ENCODE results near the gene IDI2.
"Not testable (repeated sequence)": the region's sequence is repeated elsewhere in the genome, so short reads cannot be mapped to it uniquely, and the experiment has no call there.

IDI2 gene

DNA sequence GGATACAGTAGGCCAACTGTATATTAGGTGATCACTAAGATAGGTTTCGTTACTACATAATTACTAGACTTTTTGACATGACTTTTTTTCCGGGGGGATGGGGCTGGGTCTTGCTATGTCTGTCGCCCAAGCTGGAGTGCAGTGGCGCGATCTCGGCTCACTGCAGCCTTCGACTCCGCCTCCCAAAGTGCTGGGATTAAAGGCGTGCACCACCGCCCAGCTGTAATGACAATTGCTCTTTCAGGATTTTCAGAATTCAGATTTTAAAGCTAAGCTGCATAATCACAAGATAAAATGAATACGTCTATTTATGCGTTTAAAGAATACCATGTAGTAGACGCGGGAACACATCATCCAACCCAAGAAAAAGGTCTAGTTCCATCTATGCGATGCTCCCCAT lies 22.3 kb upstream of the IDI2 start:
- ATAC-seq (no peak), DNase-seq (peak; percentile 38)

DNA sequence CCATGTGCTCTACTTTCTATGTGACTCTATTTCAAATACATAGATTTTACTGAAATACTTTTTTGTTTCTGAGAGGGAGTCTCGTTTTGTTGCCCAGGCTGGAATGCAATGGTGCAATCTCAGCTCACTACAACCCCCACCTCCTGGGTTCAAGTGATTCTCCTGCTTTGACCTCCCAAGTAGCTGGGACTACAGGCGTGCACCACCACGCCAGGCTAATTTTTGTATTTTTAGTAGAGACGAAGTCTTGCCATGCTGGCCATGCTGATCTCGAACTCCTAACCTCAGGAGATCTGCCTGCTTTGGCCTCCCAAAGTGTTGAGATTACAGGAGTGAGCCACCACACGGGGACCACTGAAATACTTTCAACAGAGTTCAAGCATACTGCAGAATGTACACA lies 19.8 kb upstream of the IDI2 start:
- DNase-seq (no peak), ATAC-seq (no peak)

DNA sequence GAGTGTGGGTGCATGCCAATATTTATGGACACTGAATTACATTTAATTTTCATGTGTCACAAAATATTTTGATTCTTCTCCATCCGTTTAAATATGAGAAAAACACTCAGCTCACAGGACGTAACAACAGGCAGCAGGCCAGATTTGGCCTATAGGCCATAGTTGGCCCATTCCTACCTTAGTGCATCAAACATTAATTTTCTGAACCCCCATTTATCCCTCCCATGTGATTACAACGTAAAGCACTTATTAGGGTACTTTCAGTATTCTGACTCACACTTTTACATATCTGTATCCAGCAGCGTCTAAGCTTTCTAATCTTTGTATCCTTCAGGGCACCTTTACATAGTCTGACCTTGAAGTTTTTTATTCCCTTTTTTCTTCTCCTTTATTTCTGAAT lies 19.3 kb upstream of the IDI2 start:
- ATAC-seq: no peak
- DNase-seq: no peak

DNA sequence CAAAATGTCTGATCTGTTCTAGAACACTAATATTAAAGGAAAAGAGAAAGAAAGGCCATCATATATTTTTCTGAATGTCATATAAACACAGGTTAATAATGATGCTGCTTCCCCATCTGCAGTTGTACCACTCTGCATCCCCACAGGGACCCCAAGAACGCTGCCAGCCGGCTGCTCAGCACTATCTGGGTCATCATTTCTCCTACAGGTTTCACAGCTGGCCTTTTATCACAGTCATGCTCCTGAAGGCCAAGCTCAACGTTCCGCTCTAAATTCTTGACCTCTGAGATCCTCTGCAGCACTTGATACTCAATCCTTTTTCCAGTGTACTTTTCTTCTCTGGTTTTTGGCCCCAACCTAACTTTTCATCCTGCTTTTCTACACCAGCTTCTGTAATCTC lies 18.5 kb upstream of the IDI2 start:
- no peak for ATAC-seq
- DNase-seq: no peak

DNA sequence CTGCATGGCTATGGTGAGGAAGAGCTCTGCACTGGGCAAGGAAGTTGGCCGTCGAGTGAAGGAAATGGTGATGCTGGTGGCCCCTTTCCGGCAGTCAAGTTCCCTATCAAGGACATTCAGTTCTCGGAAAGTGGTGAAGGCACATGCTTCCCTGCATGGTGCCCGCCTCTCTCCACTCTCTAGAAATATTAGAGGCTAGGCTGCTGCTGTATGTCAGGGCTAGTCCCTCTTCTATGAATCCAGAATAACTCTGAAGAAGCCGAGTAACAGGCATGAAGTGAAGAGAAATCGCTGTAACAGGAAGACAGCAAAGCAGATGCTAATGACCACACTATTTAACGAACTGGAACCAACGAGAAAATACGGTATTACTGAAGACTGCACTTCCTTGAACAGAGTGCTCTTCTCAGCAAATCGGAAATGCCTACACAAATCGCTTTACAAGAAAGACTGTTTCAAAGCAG lies 17.9 kb upstream of the IDI2 start:
- peak; percentile 17 for ATAC-seq
- no peak for DNase-seq

DNA sequence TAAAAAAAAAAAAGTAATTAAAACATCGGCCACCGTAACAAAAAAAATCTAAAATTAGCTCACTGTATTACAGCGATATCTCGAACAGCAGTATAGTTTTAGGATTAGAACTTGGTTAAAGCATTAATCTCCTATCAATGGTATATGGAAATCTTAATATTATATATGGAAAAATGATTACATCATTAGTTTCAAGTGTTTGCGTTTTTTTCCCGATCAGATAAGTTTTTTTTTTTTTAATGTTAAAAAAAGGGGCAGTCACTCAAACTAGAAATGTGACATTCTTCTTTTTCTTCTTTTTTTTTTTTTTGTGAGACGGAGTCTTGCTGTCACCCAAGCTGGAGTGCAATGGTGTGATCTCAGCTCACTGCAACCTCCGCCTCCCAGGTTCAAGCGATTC lies 15.9 kb upstream of the IDI2 start:
- DNase-seq (no peak), ATAC-seq (no peak)

DNA sequence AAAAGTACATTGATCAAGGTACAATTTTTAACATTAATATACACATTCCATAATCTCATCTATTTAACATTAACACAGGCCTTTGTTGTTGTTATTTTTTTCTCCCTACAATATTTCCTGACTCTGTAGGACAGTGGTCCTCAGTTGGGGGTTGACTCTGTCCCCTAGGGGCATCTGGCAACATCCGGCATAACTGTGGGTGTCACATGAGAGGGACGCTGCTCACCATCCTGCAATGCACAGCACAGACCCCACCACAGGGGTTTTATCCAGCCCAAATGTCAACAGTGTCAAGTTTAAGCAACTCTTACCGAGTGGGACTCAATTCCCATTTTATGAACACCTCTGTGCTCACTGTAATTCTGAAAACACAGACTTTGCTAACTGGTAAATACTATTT lies 14.5 kb upstream of the IDI2 start:
- DNase-seq (no peak), ATAC-seq (no peak)

DNA sequence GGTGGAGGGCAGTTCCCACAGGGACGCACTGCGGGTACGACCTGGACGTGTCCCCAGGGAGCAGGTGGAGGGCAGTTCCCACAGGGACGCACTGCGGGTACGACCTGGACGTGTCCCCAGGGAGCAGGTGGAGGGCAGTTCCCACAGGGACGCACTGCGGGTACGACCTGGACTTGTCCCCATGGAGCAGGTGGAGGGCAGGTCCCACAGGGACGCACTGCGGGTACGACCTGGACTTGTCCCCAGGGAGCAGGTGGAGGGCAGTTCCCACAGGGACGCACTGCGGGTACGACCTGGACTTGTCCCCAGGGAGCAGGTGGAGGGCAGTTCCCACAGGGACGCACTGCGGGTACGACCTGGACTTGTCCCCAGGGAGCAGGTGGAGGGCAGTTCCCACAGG lies 13.1 kb upstream of the IDI2 start:
- not testable (repeated sequence) for ATAC-seq, DNase-seq

DNA sequence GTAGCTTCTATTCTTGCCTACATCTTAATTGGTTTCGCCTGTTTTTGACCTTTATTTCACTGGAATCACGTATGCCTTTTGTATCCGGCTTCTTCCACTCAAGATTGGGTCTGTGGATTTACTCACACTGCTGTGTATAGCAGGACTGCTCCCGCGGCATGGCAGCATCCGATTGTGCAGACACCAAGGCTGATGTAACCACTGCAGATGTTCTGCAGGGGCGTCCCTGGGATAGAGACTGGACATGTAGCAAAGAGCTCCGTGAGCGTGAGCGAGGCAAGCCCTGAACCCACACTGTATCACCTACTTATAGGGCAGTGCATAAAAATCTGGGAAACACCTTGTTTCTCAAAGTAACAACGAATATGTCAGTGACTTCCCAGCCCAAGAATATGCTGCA lies 11.4 kb upstream of the IDI2 start:
- ATAC-seq: no peak
- DNase-seq: no peak

DNA sequence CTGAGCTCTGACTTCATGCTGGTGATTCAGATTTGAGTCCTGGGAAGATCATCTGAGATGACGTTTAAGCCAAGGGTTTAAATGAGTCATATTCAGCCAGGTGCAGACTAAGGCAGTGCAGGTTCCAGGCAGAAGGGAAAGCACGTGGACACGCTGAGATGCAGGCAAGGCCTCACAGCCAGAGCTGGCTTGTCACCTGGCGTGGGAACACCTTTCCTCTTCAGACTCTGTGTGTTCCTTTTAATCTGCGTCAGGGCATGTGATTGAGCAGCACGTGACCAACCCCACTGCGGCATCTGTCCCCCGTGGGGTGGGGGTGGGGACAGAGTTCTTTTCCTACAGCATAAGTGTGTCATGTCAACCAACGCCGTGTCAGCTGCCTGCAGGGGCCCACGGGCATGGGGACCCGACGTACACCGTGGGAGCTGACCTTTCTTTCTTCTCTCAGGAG lies 10.7 kb upstream of the IDI2 start:
- no peak for DNase-seq
- ATAC-seq: peak; percentile 63

DNA sequence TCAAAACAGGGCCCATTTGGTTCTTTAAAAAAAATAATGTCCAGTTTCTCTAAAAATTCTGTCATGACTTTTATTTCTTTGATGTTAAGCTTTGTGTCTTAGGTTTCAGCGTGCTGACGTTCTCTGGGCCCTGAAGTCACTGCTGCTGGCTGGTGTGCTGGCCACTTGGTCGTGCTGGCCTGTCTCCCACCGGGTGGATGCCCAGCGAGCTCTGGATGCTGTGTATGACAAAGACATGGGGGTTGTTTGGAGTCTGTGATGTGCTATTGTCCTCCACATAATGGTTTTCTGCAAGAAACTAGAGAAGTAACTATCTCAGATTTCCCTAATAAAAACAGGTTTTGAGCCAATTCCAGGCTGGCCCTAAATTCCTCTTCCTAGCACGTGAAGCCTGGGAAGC lies 9.5 kb upstream of the IDI2 start:
- ATAC-seq (no peak), DNase-seq (no peak)

DNA sequence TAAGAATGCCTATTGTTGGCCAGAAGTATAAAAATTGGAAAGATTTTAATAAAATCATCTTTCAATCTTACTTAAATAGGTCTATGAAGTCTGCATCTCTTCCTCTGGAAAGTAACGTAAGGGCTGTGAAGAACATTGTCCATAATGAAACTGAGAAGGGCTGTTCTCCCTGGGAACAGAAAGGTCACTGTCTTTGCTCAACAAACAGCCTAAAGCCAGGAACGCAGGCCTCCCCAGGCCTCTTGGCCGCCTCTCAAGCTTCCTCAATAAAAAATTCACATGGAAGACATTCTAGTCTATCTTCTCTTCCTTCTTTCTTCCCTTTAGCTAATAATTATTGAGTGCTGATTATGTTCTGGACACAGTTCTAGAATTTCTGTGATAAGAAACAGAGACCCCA lies 9.1 kb upstream of the IDI2 start:
- no peak for DNase-seq
- no peak for ATAC-seq

DNA sequence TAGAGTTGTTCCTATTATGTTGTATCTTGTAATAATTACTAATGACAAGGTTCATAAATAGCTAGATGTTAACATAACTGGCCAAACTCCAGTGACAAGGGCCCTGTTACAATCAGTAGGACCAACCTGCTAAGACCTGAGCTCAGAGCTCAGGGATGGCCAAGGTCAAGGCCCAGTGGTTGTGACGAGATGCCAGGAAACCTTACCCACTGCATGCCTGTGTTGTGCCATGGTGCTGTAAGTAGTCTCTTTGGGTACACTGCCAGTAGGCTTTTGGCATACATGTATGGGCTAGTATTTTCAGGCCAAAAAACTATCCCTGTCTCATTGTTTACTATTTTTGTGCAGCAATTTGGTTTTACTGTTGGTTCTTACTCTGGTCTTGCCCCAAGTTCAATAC lies 7.9 kb upstream of the IDI2 start:
- no peak for ATAC-seq
- no peak for DNase-seq

DNA sequence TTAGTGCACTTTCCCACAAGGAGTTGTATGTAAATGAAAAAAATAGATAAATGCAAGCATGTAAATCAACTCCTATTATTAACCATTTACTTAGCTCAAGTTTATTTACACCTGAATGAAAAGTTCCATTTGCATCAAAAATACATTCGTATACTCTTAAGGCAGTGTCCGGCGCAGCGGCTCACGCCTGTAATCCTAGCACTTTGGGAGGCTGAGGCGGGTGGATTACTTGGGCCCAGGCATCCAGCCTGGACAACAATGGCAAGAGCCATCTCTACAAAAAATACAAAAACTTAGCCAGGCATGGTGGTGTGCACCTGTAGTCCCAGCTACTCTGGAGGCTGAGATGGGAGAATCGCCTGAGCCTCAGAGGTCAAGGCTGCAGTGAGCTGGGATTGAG lies 4.2 kb upstream of the IDI2 start:
- no peak for ATAC-seq

DNA sequence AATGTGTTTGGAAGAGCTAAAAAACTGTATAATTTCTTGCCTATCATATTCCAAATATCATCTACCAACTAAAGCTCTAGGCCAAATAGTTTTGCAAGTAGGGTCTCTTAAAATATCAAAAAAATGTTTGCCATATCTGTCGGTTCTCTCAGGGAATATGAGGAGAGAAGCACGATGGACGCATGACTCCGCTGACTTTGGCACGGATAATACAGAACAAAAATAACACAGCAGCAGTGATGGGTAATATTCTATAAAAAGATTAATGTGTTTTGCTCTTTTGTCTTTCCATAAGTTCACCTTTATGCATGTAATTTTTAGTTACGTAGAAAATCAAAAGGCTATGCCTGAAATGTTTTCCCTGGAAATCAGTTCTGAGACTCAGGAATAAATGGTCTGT lies 919 bp upstream of the IDI2 start:
- DNase-seq: no peak
- no peak for ATAC-seq

More for the DNA sequence above, 4.2 kb upstream of the IDI2 start:
- no peak for DNase-seq

DNA sequence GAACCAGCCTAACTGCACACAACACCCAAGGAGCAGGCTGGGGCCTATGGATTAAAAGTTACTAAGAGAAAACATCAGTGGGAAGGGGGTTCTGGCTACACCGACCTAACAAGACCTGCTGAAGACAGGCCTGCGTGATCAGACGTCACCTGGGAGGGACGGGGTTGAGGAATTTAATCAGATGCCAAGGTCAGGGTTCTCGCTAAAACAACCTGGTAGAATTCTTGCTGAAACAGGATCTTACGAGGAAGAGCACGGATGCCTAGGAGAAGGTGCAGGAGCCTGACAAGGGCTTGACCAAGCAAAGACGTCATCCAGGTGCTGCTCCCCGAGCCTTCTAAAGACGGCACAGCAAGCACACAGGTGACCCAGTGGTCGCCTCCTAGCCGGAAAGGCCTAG lies 1.6 kb downstream of the IDI2 start:
- no peak for DNase-seq
- no peak for ATAC-seq

DNA sequence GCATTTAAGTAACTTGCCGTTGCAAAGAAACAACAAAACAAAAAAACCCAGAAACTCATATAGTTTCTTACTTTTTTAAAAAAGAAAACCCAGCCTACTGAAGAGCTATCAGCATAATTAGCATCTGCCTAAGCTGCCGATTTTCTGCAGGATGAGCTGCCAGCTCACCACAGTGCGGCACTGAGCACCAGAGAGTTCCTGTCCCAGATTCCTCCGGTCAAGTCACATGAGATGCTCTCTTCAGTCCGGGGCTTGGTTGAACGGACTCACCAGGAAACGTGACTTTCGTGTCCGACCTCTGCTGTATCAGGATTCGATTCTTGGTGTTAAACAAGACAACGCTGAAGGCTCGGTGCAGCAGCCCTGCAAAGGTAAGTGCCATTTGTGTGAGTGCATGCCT lies 3.2 kb downstream of the IDI2 start:
- DNase-seq (no peak), ATAC-seq (no peak)

DNA sequence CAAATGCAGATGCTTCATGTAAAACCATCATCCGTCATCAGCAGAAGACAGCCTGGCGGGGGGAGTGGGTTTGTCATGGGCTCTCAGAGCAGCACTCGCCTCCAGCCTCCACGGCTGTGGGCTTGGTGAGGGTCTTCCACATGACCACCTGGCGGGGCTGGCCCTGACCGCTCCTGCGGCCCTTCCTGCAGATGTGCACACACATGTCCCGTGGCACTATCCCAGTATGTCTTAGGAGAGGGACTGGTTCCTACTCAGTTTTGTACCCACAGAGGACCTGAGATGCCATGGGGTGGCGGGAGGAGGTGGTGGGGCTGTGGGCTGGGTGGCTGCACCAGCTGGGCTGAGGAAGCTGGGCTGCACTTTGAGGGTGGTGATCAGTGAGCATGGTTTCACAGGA lies 4.7 kb downstream of the IDI2 start:
- DNase-seq: no peak
- ATAC-seq: no peak

DNA sequence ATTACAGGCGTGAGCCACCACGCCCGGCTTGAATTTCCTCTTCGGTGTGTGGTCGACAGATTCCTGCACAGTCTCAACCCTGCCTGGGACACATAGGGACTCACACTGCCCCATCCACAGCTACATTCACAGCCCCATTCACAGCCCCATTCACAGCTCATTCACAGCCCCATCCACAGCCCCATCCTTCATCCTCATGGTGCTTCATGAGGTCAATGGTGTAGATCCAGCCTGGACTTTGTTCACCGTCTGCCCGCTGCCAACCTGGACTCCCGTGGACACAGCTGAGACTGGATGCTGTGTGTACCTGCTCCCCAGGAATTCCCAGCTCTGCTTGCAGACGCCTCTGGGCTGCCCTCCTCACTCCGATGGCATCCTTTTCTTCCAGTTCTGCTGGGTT lies 5.2 kb downstream of the IDI2 start:
- ATAC-seq: no peak

DNA sequence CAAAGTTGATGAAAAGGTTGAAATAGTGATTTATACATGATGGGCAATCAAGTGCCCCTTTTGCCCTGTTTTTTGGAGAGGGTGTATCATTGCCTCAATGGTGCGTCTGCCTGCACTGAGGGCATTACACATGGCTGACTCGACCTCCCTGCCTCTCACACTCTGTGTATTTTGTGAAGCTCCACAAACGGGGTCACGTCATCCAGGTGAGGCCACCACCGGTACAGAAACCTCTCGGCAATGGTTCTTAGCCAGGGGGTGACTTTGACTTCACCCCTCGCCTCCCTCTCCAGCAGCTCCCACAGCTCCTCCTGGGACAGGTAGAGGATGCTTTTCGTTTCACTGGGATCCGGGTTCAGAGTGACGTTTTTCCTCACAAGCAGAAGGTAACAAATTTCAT lies 6.3 kb downstream of the IDI2 start:
- DNase-seq: no peak
- ATAC-seq: no peak

More for the DNA sequence above, 5.2 kb downstream of the IDI2 start:
- no peak for DNase-seq

DNA sequence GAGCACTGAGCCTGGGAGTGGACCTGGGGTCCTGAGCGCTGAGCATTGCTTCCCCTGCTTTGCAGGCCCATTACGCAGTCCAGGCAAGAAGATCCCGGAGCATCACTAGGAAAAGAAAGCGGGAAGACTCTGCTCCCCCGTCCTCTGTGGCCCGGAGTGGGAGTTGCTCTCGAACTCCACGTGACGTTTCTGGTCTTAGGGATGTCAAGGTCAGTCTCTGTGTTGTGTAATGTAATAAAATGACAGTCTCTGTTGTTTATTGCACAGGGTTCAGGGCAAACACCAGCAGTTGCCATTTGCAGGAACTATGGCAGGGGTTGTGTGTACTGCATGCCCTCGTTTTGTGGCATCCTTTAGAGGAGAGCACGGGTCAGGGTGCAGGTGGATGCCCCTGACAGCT lies 10.0 kb downstream of the IDI2 start:
- DNase-seq (no peak), ATAC-seq (no peak)

DNA sequence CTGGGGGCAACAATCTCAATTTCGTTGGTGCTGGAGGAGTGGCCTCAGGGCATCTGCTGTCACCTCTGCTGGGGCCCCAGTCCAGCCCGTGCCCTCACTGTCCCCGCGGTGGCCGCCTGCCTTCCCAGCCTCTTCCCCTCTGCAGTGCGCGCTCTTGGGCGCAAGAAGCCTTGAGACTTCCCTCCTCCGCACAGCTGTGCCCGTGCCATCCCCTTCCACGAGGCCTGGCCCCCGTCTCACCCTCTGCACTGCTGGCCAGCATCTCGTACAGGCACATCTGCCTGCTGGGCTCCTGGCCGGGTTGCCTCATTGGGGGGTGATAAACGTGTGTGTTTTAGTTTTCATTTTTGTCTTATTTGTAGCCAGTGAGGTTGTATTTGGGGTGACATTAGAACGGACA lies 14.0 kb downstream of the IDI2 start:
- ATAC-seq (no peak), DNase-seq (no peak)

DNA sequence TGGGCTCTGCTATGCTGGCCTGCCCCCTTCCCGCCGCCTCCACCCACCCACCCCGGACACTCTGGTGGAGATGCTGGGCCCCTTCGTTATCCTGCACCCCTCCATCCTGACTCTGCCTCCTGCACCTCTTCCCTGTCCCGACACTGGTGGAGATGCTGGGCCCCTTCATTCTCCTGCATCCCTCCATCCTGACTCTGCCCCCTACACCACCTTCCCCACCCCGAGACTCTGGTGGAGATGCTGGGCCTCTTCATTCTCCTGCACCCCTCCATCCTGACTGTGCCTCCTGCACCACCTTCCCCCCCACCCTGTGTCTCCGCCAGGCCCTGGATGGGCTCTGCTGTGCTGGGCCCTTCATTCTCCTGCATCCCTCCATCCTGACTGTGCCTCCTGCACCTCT lies 15.0 kb downstream of the IDI2 start:
- ATAC-seq: no peak

DNA sequence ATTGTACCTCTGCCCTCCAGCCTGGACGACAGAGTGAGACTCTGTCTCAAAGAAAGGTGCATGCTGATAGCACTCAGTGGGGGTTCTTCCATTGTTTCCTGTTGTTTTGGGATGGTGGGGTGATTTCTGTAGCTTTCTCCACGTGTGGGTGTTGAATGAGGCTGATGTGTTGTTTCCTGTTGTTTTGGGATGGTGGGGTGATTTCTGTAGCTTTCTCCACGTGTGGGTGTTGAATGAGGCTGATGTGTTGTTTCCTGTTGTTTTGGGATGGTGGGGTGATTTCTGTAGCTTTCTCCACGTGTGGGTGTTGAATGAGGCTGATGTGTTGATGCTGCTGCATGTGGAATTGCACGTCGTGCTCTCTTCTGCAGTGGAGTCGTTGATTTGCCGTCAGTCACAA lies 15.7 kb downstream of the IDI2 start:
- peak; percentile 55 for ATAC-seq
- DNase-seq: not testable (repeated sequence)

More for the DNA sequence above, 15.0 kb downstream of the IDI2 start:
- DNase-seq: no peak

DNA sequence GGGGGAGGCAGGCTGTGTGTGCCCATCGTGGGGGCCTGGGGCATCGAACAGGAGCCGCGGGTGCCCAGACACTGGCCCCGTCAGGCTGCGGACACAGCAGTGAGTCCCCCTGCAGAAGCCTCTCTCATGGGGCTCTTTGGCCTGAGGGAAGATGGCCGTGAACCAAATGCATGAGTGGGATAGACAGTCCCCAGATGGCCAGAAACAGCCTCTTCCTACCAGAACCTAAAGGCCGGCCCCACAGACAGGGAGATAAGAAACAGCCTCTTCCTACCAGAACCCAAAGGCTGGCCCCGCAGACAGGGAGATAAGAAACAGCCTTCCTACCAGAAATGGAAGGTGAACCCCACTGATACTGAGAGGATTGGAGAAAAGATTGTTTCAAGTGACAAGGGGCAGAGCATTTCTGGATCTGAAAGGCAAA lies 16.6 kb downstream of the IDI2 start:
- ATAC-seq (no peak), DNase-seq (no peak)
